Keratinocyte (primary cell): ENCODE measurements around the gene GAL. TPM values are rescaled to one million over a fixed set of nuclear protein-coding genes. Genes with fewer than 3 reads are reported as not detected.

Experiments used
- DNase-seq: peaks from one replicate; pipeline ENCODE4 v3.0.0-alpha.2; 2011; ENCODE audit warnings: low read depth, missing footprints, low spot score
- FAIRE-seq: peaks from 2 replicates; lab custom pipeline; 2011; peaks lifted over from hg19 to GRCh38; lab: Jason Lieb, UNC
- H2AFZ ChIP-seq: 2 replicates; pipeline ENCODE4 v1.6.0; 2012; ENCODE audit warnings: low read length, control low read depth, inconsistent platforms; ENCODE audit not compliant: control insufficient read depth
- H3K27ac ChIP-seq: 2 replicates; pipeline ENCODE4 v1.5.1; 2011; ENCODE audit warnings: low read length; ENCODE audit not compliant: control insufficient read depth, insufficient read depth
- H3K27me3 ChIP-seq: 3 replicates; pipeline ENCODE4 v1.6.0; 2011; ENCODE audit warnings: low read length; ENCODE audit not compliant: control insufficient read depth, insufficient read depth; ENCODE audit errors: extremely low read depth
- H3K36me3 ChIP-seq, 2 experiments: 2 replicates in 1 of 2; 3 replicates in 1 of 2; pipeline ENCODE4 v1.5.1; 2011; ENCODE audit warnings: low read length in 2 of 2, mild to moderate bottlenecking in 1 of 2; ENCODE audit not compliant: control insufficient read depth in 2 of 2, insufficient read depth in 2 of 2; ENCODE audit errors: extremely low read depth in 1 of 2
- H3K4me1 ChIP-seq: 3 replicates; pipeline ENCODE4 v1.5.1; 2011; ENCODE audit warnings: low read length; ENCODE audit not compliant: control insufficient read depth, insufficient read depth; ENCODE audit errors: extremely low read depth
- H3K4me2 ChIP-seq: 3 replicates; pipeline ENCODE4 v1.6.0; 2011; ENCODE audit warnings: low read depth, low read length; ENCODE audit not compliant: control insufficient read depth, insufficient read depth; ENCODE audit errors: extremely low read depth
- H3K4me3 ChIP-seq, 3 experiments: fragments of 200-600 bp in 1 of 3; sonication (generic) in 1 of 3; 2 replicates in 2 of 3; 3 replicates in 1 of 3; pipeline ENCODE4 v1.5.1; 2011 to 2016; ENCODE audit warnings: low read length in 3 of 3, mild to moderate bottlenecking in 3 of 3, control low read depth in 2 of 3, inconsistent platforms in 1 of 3, low read depth in 1 of 3, mixed read lengths in 1 of 3, mixed run types in 1 of 3, moderate library complexity in 1 of 3; ENCODE audit not compliant: control insufficient read depth in 2 of 3, insufficient read depth in 2 of 3; ENCODE audit errors: extremely low read depth in 1 of 3
- H3K79me2 ChIP-seq: 2 replicates; pipeline ENCODE4 v1.6.0; 2012; ENCODE audit warnings: low read length; ENCODE audit not compliant: control insufficient read depth, insufficient read depth
- H3K9ac ChIP-seq: 3 replicates; pipeline ENCODE4 v1.6.0; 2011; ENCODE audit warnings: low read length; ENCODE audit not compliant: control insufficient read depth, insufficient read depth; ENCODE audit errors: extremely low read depth
- H3K9me1 ChIP-seq: 3 replicates; pipeline ENCODE4 v1.6.0; 2011; ENCODE audit warnings: low read length; ENCODE audit not compliant: control insufficient read depth, insufficient read depth; ENCODE audit errors: extremely low read depth
- H3K9me3 ChIP-seq: 2 replicates; pipeline ENCODE4 v1.5.1; 2012; ENCODE audit warnings: low read depth, low read length; ENCODE audit not compliant: control insufficient read depth
- H4K20me1 ChIP-seq: 3 replicates; pipeline ENCODE4 v1.6.0; 2011; ENCODE audit warnings: low read length; ENCODE audit not compliant: control insufficient read depth, insufficient read depth; ENCODE audit errors: extremely low read depth
- CTCF ChIP-seq, 3 experiments: IDR thresholded peaks in 1 of 3; conservative IDR thresholded peaks in 1 of 3; optimal IDR thresholded peaks in 1 of 3; 2 replicates in 2 of 3; 3 replicates in 1 of 3; pipeline versions ENCODE3 to v1.5.1; 2011; ENCODE audit warnings: low read length in 3 of 3, mild to moderate bottlenecking in 3 of 3, moderate library complexity in 2 of 3, control low read depth in 1 of 3, inconsistent platforms in 1 of 3; ENCODE audit not compliant: insufficient read depth in 2 of 3; ENCODE audit errors: extremely low read depth in 1 of 3
- EZH2 ChIP-seq: IDR thresholded peaks from one replicate; pipeline ENCODE4 v1.6.1; 2012; ENCODE audit warnings: inconsistent platforms, mild to moderate bottlenecking, low read length, moderate library complexity
- dilution Hi-C: fragments of 300-500 bp; cut with MboI; formaldehyde crosslinking; loops from one replicate; pipeline ENCODE4 v1.7.0; 2020; ENCODE audit warnings: low sequenced_read_pairs; ENCODE audit not compliant: extremely low pct_ligation_motif_present
- polyA plus RNA-seq, 5 experiments: library from polyadenylated mRNA; depleted of rRNA in 3 of 5; stranded (reverse) in 3 of 5; stranded (forward) in 1 of 5; unstranded in 1 of 5; fragments of >200 nt; gene quantifications; 1 replicate in 1 of 5; 2 replicates in 3 of 5; 3 replicates in 1 of 5; pipeline versions ENCODE4 v1.2.1 to v1.2.3, GENCODE V29; 2011 to 2012; ENCODE audit warnings: missing spikeins in 2 of 5, low read depth in 1 of 5, low replicate concordance in 1 of 5

Gene GAL
- polyA plus RNA-seq, 1 donor (not counting 4 experiments of a cell fraction or from before 2014, with no cell fraction given), result 2.2 TPM

- Histone ChIP-seq H3K4me3 (no peak overlapping the region), H2AFZ (no peak overlapping the region), H3K4me1 (no peaks in the 10 kb centered on the region), H3K27me3 (no peaks in the 10 kb centered on the region), H3K4me2 (no peak overlapping the region), H3K79me2 (no peaks in the 10 kb centered on the region), H3K27ac (no peak overlapping the region), H3K36me3 (no peaks in the 10 kb centered on the region), H4K20me1 (no peaks in the 10 kb centered on the region), H3K9me1 (no peaks in the 10 kb centered on the region), H3K9ac (no peak overlapping the region), H3K9me3 (no peaks in the 10 kb centered on the region)
- dilution Hi-C loops, result no loop called here
- FAIRE-seq (no peak), DNase-seq (no peak)
- TF ChIP-seq EZH2 (no peak), CTCF (optimal IDR thresholded peaks at IDR 0.05 in 1 of 3, IDR thresholded peaks at IDR 0.05 in 1 of 3, conservative IDR thresholded peaks at IDR 0.05 in 1 of 3; ENCODE audit: extremely low read depth in 1 of 3, insufficient read depth in 2 of 3, low read length in 3 of 3) (no peak)
Observed at GRCh38 chr11:68704887-68705286, 20.5 kb downstream of the GAL start.

- DNase-seq (no peak), FAIRE-seq (no peak)
- dilution Hi-C loops, result no loop called here
Observed at GRCh38 chr11:68707527-68707926, 23.2 kb downstream of the GAL start.

More at GRCh38 chr11:68707527-68707926, 23.2 kb downstream of the GAL start:
- Histone ChIP-seq H3K9ac (no peak overlapping the region), H3K79me2 (no peaks in the 10 kb centered on the region), H3K4me2 (no peak overlapping the region), H3K27me3 (no peaks in the 10 kb centered on the region), H4K20me1 (no peaks in the 10 kb centered on the region), H3K4me3 (no peak overlapping the region), H2AFZ (no peak overlapping the region), H3K36me3 (no peaks in the 10 kb centered on the region), H3K9me1 (no peaks in the 10 kb centered on the region), H3K27ac (no peak overlapping the region), H3K4me1 (no peaks in the 10 kb centered on the region), H3K9me3 (no peaks in the 10 kb centered on the region)
- TF ChIP-seq CTCF (optimal IDR thresholded peaks at IDR 0.05 in 1 of 3, IDR thresholded peaks at IDR 0.05 in 1 of 3, conservative IDR thresholded peaks at IDR 0.05 in 1 of 3; ENCODE audit: extremely low read depth in 1 of 3, insufficient read depth in 2 of 3, low read length in 3 of 3), result no peak
- no peak for TF ChIP-seq EZH2
